ENCODE measurements around the gene BEST4. TPM values are rescaled to one million over a fixed set of nuclear protein-coding genes. Genes with fewer than 3 reads are reported as not detected.
A peak's percentile ranks its signal among the peaks of the same experiment; 100 is the strongest.

The BEST4 gene
- total and polyA plus RNA-seq, 2 of the 13 experiments (the other 11 are each of a cell fraction or from before 2014, with no cell fraction given): 0.77 to 1.4 TPM

- TF ChIP-seq, protein P1, sequence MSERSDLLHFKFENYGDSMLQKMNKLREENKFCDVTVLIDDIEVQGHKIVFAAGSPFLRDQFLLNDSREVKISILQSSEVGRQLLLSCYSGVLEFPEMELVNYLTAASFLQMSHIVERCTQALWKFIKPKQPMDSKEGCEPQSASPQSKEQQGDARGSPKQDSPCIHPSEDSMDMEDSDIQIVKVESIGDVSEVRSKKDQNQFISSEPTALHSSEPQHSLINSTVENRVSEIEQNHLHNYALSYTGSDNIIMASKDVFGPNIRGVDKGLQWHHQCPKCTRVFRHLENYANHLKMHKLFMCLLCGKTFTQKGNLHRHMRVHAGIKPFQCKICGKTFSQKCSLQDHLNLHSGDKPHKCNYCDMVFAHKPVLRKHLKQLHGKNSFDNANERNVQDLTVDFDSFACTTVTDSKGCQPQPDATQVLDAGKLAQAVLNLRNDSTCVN (CRISPR knock-in tag; IDR thresholded peaks at IDR 0.05; ENCODE audit: borderline replicate concordance): no peak
- TF ChIP-seq ELK4 (CRISPR knock-in tag; IDR thresholded peaks at IDR 0.05; ENCODE audit: borderline replicate concordance) (no peak), ZMAT5 (CRISPR knock-in tag; IDR thresholded peaks at IDR 0.05; ENCODE audit: borderline replicate concordance, low read depth) (no peak)
- TF ChIP-seq, protein P2, sequence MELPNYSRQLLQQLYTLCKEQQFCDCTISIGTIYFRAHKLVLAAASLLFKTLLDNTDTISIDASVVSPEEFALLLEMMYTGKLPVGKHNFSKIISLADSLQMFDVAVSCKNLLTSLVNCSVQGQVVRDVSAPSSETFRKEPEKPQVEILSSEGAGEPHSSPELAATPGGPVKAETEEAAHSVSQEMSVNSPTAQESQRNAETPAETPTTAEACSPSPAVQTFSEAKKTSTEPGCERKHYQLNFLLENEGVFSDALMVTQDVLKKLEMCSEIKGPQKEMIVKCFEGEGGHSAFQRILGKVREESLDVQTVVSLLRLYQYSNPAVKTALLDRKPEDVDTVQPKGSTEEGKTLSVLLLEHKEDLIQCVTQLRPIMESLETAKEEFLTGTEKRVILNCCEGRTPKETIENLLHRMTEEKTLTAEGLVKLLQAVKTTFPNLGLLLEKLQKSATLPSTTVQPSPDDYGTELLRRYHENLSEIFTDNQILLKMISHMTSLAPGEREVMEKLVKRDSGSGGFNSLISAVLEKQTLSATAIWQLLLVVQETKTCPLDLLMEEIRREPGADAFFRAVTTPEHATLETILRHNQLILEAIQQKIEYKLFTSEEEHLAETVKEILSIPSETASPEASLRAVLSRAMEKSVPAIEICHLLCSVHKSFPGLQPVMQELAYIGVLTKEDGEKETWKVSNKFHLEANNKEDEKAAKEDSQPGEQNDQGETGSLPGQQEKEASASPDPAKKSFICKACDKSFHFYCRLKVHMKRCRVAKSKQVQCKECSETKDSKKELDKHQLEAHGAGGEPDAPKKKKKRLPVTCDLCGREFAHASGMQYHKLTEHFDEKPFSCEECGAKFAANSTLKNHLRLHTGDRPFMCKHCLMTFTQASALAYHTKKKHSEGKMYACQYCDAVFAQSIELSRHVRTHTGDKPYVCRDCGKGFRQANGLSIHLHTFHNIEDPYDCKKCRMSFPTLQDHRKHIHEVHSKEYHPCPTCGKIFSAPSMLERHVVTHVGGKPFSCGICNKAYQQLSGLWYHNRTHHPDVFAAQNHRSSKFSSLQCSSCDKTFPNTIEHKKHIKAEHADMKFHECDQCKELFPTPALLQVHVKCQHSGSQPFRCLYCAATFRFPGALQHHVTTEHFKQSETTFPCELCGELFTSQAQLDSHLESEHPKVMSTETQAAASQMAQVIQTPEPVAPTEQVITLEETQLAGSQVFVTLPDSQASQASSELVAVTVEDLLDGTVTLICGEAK (IDR thresholded peaks at IDR 0.05): no peak
- TF ChIP-seq, protein P2 (CRISPR knock-in tag; IDR thresholded peaks at IDR 0.05): 0 out of 2 replicates have a peak, but pooled peaks have one; percentile 40
Observed at GRCh38 chr1:44808938-44809917, 21.3 kb upstream of the BEST4 start (continued).

Data from HepG2 (cell line).